ENCODE results near the gene MOCS1.

The MOCS1 gene

GRCh38 chr6:39914239-39914638 lies 20.0 kb downstream of the MOCS1 start:
- Histone ChIP-seq H4K20me1 (no peaks in the 10 kb centered on the region), H3K9me3 (no peaks in the 10 kb centered on the region), H3K36me3 (no peaks in the 10 kb centered on the region), H3K9ac (no peak overlapping the region), H3K4me1 (no peaks in the 10 kb centered on the region), H3K4me3 (no peak overlapping the region), H3K4me2 (no peak overlapping the region), H3K27me3 (no peaks in the 10 kb centered on the region), H3K27ac (no peak overlapping the region)
- TF ChIP-seq Cebpa-rat (IDR thresholded peaks at IDR 0.05) = no peak

- H3K9me3 ChIP-seq = no peaks in the 10 kb centered on the region
- H3K27ac ChIP-seq = no peak overlapping the region
- no peaks in the 10 kb centered on the region for H3K36me3 ChIP-seq
- H3K4me1 ChIP-seq = no peaks in the 10 kb centered on the region
- no peaks in the 10 kb centered on the region for H3K27me3 ChIP-seq
- no peak overlapping the region for H3K4me3 ChIP-seq
- no peak for TF ChIP-seq Cebpa-rat (IDR thresholded peaks at IDR 0.05)
- no peak overlapping the region for H3K4me2 ChIP-seq
- no peaks in the 10 kb centered on the region for H4K20me1 ChIP-seq
- no peak overlapping the region for H3K9ac ChIP-seq
These were observed 20.8 kb downstream of the MOCS1 start for GRCh38 chr6:39913391-39913916.

GRCh38 chr6:39912446-39912845 lies 21.8 kb downstream of the MOCS1 start:
- H3K4me2 ChIP-seq = no peak overlapping the region
- H3K4me1 ChIP-seq = no peaks in the 10 kb centered on the region
- no peaks in the 10 kb centered on the region for H3K27me3 ChIP-seq
- H3K9me3 ChIP-seq = no peaks in the 10 kb centered on the region
- TF ChIP-seq Cebpa-rat (IDR thresholded peaks at IDR 0.05) = no peak
- H3K36me3 ChIP-seq = no peaks in the 10 kb centered on the region
- H3K4me3 ChIP-seq = no peak overlapping the region
- no peak overlapping the region for H3K9ac ChIP-seq
- no peak overlapping the region for H3K27ac ChIP-seq
- H4K20me1 ChIP-seq = no peaks in the 10 kb centered on the region

- H3K4me3 ChIP-seq = no peak overlapping the region
- no peaks in the 10 kb centered on the region for H4K20me1 ChIP-seq
- no peaks in the 10 kb centered on the region for H3K4me1 ChIP-seq
- H3K36me3 ChIP-seq = no peaks in the 10 kb centered on the region
- H3K27me3 ChIP-seq = no peaks in the 10 kb centered on the region
- no peaks in the 10 kb centered on the region for H3K9me3 ChIP-seq
- TF ChIP-seq Cebpa-rat (IDR thresholded peaks at IDR 0.05) = no peak
- no peak overlapping the region for H3K27ac ChIP-seq
- H3K9ac ChIP-seq = no peak overlapping the region
- H3K4me2 ChIP-seq = no peak overlapping the region
These were observed 22.6 kb downstream of the MOCS1 start for GRCh38 chr6:39911513-39912125.

GRCh38 chr6:39910744-39911143 lies 23.5 kb downstream of the MOCS1 start:
- no peak overlapping the region for H3K4me3 ChIP-seq
- TF ChIP-seq Cebpa-rat (IDR thresholded peaks at IDR 0.05) = no peak
- H3K9ac ChIP-seq = no peak overlapping the region
- no peaks in the 10 kb centered on the region for H3K9me3 ChIP-seq
- H3K27me3 ChIP-seq = no peaks in the 10 kb centered on the region
- H3K27ac ChIP-seq = no peak overlapping the region
- no peaks in the 10 kb centered on the region for H3K36me3 ChIP-seq
- no peaks in the 10 kb centered on the region for H4K20me1 ChIP-seq
- no peaks in the 10 kb centered on the region for H3K4me1 ChIP-seq
- H3K4me2 ChIP-seq = no peak overlapping the region

- H4K20me1 ChIP-seq = no peaks in the 10 kb centered on the region
- H3K27ac ChIP-seq = no peak overlapping the region
- H3K4me3 ChIP-seq = no peak overlapping the region
- H3K4me1 ChIP-seq = no peaks in the 10 kb centered on the region
- H3K4me2 ChIP-seq = no peak overlapping the region
- no peak overlapping the region for H3K9ac ChIP-seq
- no peak for TF ChIP-seq Cebpa-rat (IDR thresholded peaks at IDR 0.05)
- no peaks in the 10 kb centered on the region for H3K27me3 ChIP-seq
- no peaks in the 10 kb centered on the region for H3K9me3 ChIP-seq
- no peaks in the 10 kb centered on the region for H3K36me3 ChIP-seq
These were observed 24.1 kb downstream of the MOCS1 start for GRCh38 chr6:39910164-39910563.

GRCh38 chr6:39909701-39910100 lies 24.6 kb downstream of the MOCS1 start:
- Histone ChIP-seq H3K4me2 (no peak overlapping the region), H3K36me3 (no peaks in the 10 kb centered on the region), H3K9ac (no peak overlapping the region), H3K27ac (no peak overlapping the region), H3K9me3 (no peaks in the 10 kb centered on the region), H3K4me1 (no peaks in the 10 kb centered on the region), H3K4me3 (no peak overlapping the region), H4K20me1 (no peaks in the 10 kb centered on the region), H3K27me3 (no peaks in the 10 kb centered on the region)
- TF ChIP-seq Cebpa-rat (IDR thresholded peaks at IDR 0.05) = no peak

- H3K4me3 ChIP-seq = no peak overlapping the region
- H3K4me2 ChIP-seq = no peak overlapping the region
- no peaks in the 10 kb centered on the region for H3K4me1 ChIP-seq
- H4K20me1 ChIP-seq = no peaks in the 10 kb centered on the region
- no peaks in the 10 kb centered on the region for H3K36me3 ChIP-seq
- no peaks in the 10 kb centered on the region for H3K9me3 ChIP-seq
- no peak overlapping the region for H3K9ac ChIP-seq
- TF ChIP-seq Cebpa-rat (IDR thresholded peaks at IDR 0.05) = no peak
- no peaks in the 10 kb centered on the region for H3K27me3 ChIP-seq
- no peak overlapping the region for H3K27ac ChIP-seq
These were observed 25.3 kb downstream of the MOCS1 start for GRCh38 chr6:39908838-39909583.

GRCh38 chr6:39907871-39908575 lies 26.2 kb downstream of the MOCS1 start:
- Histone ChIP-seq H3K27me3 (no peaks in the 10 kb centered on the region), H3K36me3 (no peaks in the 10 kb centered on the region), H3K9me3 (no peaks in the 10 kb centered on the region), H3K4me3 (no peak overlapping the region), H3K27ac (no peak overlapping the region), H3K4me2 (no peak overlapping the region), H4K20me1 (no peaks in the 10 kb centered on the region), H3K4me1 (no peaks in the 10 kb centered on the region), H3K9ac (no peak overlapping the region)
- no peak for TF ChIP-seq Cebpa-rat (IDR thresholded peaks at IDR 0.05)

GRCh38 chr6:39906318-39906761 lies 27.9 kb downstream of the MOCS1 start:
- H4K20me1 ChIP-seq = no peaks in the 10 kb centered on the region
- TF ChIP-seq Cebpa-rat (IDR thresholded peaks at IDR 0.05) = no peak
- H3K9ac ChIP-seq = no peak overlapping the region
- H3K27ac ChIP-seq = no peak overlapping the region
- no peaks in the 10 kb centered on the region for H3K36me3 ChIP-seq
- H3K4me1 ChIP-seq = no peaks in the 10 kb centered on the region
- no peaks in the 10 kb centered on the region for H3K9me3 ChIP-seq
- H3K27me3 ChIP-seq = no peaks in the 10 kb centered on the region
- no peak overlapping the region for H3K4me3 ChIP-seq
- H3K4me2 ChIP-seq = no peak overlapping the region

Data from BLaER1 (cell line).